ENCODE results near the gene EZH1. TPM values are rescaled to one million over a fixed set of nuclear protein-coding genes. Genes with fewer than 3 reads are reported as not detected.
"Not testable (repeated sequence)": the region's sequence is repeated elsewhere in the genome, so short reads cannot be mapped to it uniquely, and the experiment has no call there.

Gene EZH1
- total RNA-seq, 1 donor from 2014 or later, result 45.4 TPM

GRCh38 chr17:42773290-42774035 lies 28.6 kb upstream of the EZH1 start, which contains the start of gene VPS25:
Gene VPS25, plus strand, starts transcription at chr17:42773449. Its CDS starts 27 bp downstream, at chr17:42773476.
- DNase-seq (ENCODE audit: low spot score), result peak; percentile 92
- intact Hi-C loops (cut with DNase I), result no loop called here

DNA sequence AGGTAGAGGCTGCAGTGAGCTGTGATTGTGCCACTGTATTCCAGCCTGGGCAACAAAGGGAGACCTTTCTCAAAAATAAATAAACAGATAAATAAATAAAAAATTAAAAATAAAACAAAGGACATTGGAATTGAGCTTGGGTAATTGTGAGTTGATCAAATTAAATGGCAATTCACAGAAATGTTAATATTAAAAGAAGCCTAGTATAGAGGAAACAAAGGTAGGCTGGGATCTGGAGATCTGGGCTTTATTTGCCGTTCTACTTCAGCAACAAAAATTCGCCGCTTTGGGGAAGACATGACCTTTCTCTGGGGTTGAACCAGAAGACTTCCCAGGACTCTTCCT lies 28.1 kb upstream of the EZH1 start:
- DNase-seq (ENCODE audit: low spot score), result no peak
- intact Hi-C loops (cut with DNase I), result no loop called here

- DNase-seq (ENCODE audit: low spot score); intact Hi-C loops (cut with DNase I): not testable (repeated sequence)
Observed at GRCh38 chr17:42769964-42770363, 25.1 kb upstream of the EZH1 start.

DNA sequence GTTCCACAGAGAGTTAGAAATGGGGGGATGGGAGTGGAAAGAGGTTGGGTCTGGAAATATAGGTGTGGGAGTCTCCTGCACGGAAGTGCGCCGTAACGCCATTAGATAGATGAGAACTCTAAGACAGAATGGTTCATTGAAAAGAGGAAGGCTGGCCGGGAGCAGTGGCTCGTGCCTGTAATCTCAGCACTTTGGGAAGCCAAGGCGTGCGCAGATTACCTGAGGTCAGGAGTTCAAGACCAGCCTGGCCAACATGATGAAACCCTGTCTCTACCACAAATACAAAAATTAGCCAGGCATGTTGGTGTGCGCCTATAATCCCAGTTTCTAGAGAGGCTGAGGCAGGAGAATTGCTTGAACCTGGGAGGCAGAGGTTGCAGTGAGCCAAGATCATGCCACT lies 23.2 kb upstream of the EZH1 start:
- DNase-seq (ENCODE audit: low spot score); intact Hi-C loops (cut with DNase I): not testable (repeated sequence)

GRCh38 chr17:42767512-42767911 lies 22.7 kb upstream of the EZH1 start:
- DNase-seq (ENCODE audit: low spot score), result no peak
- intact Hi-C loops (cut with DNase I), result no loop called here

DNA sequence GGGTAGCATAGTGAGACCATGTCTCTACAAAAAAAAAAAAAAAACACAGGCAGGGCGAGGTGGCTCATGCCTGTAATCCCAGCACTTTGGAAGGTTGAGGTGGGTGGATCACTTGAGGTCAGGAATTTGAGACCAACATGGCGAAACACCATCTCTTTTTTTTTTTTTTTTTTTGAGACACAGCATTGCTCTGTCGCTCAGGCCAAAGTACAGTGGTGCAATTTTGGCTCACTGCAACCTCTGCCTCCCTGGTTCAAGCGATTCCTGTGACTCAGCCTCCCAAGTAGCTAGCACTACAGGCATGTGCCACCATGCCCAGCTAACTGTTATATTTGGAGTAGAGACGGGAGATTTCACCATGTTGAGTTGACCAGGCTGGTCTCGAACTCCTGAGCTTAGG lies 21.3 kb upstream of the EZH1 start:
- intact Hi-C loops (cut with DNase I), result no loop called here
- DNase-seq (ENCODE audit: low spot score), result no peak

DNA sequence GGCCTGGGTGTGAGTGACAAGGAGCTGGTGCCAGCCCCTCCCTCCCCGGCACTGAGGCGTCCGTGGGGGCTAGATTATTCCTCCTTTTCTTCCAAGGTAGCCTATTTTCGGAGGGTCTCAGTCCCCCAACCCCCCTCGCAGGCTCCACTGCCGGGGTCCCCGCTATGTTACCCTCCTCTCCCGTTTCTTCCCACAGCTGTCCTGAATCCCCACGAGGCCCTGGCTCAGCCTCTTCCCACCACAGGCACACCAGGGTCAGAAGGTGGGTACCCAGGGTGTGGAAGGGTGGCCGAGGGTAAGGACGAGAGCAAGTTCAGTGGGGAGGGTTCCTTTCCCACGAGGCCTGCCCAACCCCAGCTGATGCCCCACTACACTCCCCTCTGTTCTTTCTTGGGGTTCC lies 16.8 kb upstream of the EZH1 start:
- intact Hi-C loops (cut with DNase I), result loop anchor here (2.0 to 5.0 kb wide), 2 partner anchors 17 to 184 kb away; partner anchors contain the start of genes EZH1 and PSMC3IP
- DNase-seq (ENCODE audit: low spot score), result peak; percentile 63

- DNase-seq (ENCODE audit: low spot score), result peak; percentile 68
- intact Hi-C loops (cut with DNase I), result loop anchor here (5.0 kb wide), 1 partner anchor 184 kb away; the partner anchor contains the start of gene PSMC3IP
Observed at GRCh38 chr17:42760652-42761581, 16.1 kb upstream of the EZH1 start, which contains the start of gene RAMP2. Gene RAMP2, plus strand, starts transcription at chr17:42761227. Its CDS starts 35 bp downstream, at chr17:42761262.

- peak; percentile 67 for DNase-seq (ENCODE audit: low spot score)
- intact Hi-C loops (cut with DNase I), result loop anchor here (5.0 kb wide), 1 partner anchor 183 kb away; the partner anchor contains the start of gene PSMC3IP
Observed at GRCh38 chr17:42759982-42760651, 15.3 kb upstream of the EZH1 start.

- DNase-seq (ENCODE audit: low spot score), result peak; percentile 60
- intact Hi-C loops (cut with DNase I), result no loop called here
Observed at GRCh38 chr17:42754782-42755181, 9.9 kb upstream of the EZH1 start.

- intact Hi-C loops (cut with DNase I), result no loop called here
- peak; percentile 20 for DNase-seq (ENCODE audit: low spot score)
Observed at GRCh38 chr17:42751628-42752027, 6.8 kb upstream of the EZH1 start.

DNA sequence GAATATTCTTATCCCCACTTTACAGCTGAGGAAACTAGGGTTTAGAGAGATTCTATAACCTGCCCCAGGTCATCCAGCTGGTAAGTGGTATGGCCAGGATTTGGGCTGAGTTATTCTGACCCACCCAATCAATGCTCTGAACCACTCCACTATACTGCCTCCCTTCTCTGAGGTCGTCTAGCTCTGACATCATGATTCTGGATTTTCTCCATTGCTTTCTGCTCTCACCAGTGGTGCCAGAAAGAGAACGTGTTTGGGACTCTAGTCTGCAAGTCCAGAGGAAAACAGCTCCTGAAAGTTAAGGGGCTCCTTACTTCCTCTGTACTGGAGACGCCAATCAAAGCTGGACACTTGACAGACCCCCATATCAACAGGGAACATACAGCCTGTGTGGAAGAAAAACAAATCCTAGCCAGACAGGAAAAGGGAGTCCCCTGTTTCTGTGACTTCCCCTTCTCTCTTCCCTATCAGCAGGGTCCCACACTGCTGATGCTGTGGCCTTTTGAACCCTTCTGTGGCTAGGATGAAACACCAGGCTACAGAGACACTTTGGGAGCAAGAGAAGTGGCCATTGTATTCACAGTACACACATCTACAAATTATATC lies 6.0 kb upstream of the EZH1 start:
- DNase-seq (ENCODE audit: low spot score), result peak; percentile 36
- intact Hi-C loops (cut with DNase I), result no loop called here

DNA sequence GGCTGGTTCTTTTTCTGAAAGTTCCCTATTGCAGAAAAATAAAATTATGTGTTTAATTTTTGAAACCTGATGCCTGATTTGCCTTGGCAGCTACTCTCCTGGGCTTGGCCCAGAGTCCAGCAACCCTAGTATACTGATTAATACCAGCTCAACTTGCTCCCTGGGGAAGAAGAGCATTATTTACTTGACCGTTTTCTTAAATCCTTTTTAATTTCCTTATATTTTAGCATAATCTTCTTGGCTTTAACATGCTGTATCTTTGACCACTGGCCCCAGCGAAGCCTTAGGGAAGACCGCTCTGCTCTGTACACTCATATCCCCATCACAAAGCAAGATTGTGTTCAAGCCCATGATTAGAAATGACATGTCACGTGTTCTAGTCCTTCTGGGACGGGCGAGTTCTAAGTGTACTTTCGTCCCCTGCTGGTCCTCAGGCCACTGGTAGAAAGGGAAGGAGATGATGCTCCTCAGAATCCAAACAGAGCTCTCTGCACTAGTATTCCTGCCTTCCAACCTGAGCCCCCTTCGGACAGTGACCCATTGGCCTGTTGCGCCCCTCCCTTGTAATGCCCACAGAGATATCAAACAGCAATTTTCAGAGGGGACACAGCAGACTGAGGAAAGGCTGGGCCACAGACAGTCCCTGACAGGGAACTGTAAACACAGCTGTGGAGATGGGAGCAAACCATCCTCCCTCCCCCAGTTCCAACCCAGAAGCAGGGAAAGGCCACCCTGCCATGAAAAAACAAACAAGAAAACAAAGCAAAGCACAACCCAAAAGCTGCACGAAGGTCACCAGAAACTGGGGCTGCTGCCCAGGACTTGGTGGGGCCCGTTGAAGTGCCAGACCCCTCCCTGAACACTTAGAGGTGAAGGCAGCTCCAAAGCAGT lies 4.3 kb upstream of the EZH1 start:
- peak; percentile 63 for DNase-seq (ENCODE audit: low spot score)
- intact Hi-C loops (cut with DNase I), result loop anchor here (5.0 kb wide), 1 partner anchor 67 kb away; the partner anchor contains the start of genes CCR10 and CNTNAP1

DNA sequence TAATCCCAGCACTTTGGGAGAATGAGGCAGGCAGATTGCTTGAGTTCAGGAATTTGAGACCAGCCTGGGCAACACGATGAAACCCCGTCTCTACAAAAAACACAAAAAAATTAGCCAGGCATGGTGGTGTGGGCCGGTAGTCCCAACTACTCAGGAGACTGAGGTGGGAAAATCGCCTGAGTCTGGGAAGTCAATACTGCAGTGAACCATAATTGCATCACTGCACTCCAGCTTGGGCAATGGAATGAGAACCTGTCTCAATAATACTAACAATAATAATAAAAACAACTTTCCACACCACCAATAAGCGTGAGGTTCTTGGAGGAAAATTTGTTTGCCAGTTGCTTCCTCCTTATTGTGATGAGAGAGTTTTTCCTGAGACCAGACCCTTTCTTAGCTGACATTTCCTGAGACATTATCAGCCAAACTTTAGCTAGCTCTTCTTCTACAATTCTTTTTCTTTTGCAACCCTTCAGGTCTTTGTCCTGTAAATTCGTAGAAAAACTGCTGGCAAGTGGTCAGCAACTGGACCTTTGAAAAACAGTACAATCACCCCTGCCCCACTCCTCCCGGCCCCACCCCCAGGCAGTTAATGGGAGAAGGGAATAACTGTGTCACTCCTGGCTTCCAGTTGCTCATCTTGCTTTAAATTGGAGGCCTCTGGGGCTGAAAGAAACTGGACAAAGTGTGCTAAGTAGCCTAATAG lies 3.5 kb upstream of the EZH1 start:
- intact Hi-C loops (cut with DNase I), result loop anchor here (5.0 kb wide), 1 partner anchor 66 kb away; the partner anchor contains the start of genes CCR10 and CNTNAP1
- DNase-seq (ENCODE audit: low spot score), result no peak

DNA sequence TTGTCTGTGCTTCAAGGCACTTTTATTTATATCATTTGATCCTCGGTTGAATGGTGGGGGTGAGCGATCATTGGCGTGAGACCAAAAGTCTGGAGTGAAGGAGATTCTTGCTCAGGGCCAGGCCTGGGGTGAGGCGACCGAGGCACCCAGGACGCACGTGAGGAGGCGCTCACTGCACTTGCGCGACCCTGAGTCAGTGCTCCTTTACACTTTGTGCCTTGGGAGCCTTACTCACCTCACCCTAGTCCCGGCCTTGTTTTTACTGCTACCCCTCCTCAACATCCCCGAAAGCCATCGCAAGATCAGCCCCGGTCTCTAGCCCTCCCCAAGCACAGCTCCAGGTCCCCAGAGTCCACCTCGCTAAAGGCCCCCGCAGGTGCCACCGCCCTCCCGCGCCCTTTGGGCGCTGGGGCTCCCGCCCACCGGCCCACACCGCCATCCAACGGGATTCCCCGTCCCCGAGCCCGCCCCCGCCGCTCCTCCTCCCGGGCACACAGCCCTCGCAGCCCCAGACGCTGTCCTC lies 496 bp downstream of the EZH1 start:
- intact Hi-C loops (cut with DNase I), result loop anchor here (2.0 kb wide), 1 partner anchor 18 kb away; no protein-coding TSS in a partner anchor

GRCh38 chr17:42743595-42744282 lies 1.1 kb downstream of the EZH1 start:
- intact Hi-C loops (cut with DNase I), result loop anchor here (2.0 kb wide), 1 partner anchor 19 kb away; no protein-coding TSS in a partner anchor
- no peak for DNase-seq (ENCODE audit: low spot score)

More for the DNA sequence above, 496 bp downstream of the EZH1 start:
- peak; percentile 89 for DNase-seq (ENCODE audit: low spot score)

- intact Hi-C loops (cut with DNase I); DNase-seq (ENCODE audit: low spot score): not testable (repeated sequence)
Observed at GRCh38 chr17:42742916-42743315, 1.9 kb downstream of the EZH1 start.

All from cardiac septum (tissue), 1 donor.